Stimulated activated CD8-positive, alpha-beta memory T cell treated with anti-CD3 and anti-CD28 coated beads, Interleukin-4, amount 100 ng/mL, for 1 hour (primary cell): ENCODE data around the gene HEPHL1.
"Not testable (repeated sequence)": the region's sequence is repeated elsewhere in the genome, so short reads cannot be mapped to it uniquely, and the experiment has no call there.

Experiments
- DNase-seq, 2 donors: peaks; one replicate each; pipeline ENCODE4 v3.0.0-alpha.2; 2020; ENCODE audit warnings: low read depth in 2 of 2, low spot score in 1 of 2

HEPHL1 gene

GRCh38 chr11:94088906-94089305 lies 67.8 kb downstream of the HEPHL1 start:
- DNase-seq: no peak

GRCh38 chr11:94089341-94089740 lies 68.2 kb downstream of the HEPHL1 start:
- DNase-seq: no peak

GRCh38 chr11:94090401-94090800 lies 69.2 kb downstream of the HEPHL1 start:
- no peak for DNase-seq

- DNase-seq: no peak
Observed at GRCh38 chr11:94091091-94091490, 69.9 kb downstream of the HEPHL1 start.

GRCh38 chr11:94100253-94100652 lies 79.1 kb downstream of the HEPHL1 start:
- no peak for DNase-seq

- no peak for DNase-seq
Observed at GRCh38 chr11:94103471-94103870, 82.3 kb downstream of the HEPHL1 start.

- DNase-seq: no peak
Observed at GRCh38 chr11:94104734-94105133, 83.6 kb downstream of the HEPHL1 start.

GRCh38 chr11:94106716-94107115 lies 85.6 kb downstream of the HEPHL1 start:
- no peak for DNase-seq

GRCh38 chr11:94107363-94107762 lies 86.2 kb downstream of the HEPHL1 start:
- DNase-seq: no peak

GRCh38 chr11:94111241-94111640 lies 90.1 kb downstream of the HEPHL1 start:
- no peak for DNase-seq

- no peak for DNase-seq
Observed at GRCh38 chr11:94111660-94112059, 90.5 kb downstream of the HEPHL1 start.

- no peak for DNase-seq
Observed at GRCh38 chr11:94112206-94112953, 91.2 kb downstream of the HEPHL1 start.

GRCh38 chr11:94117197-94117574 lies 96.0 kb downstream of the HEPHL1 start:
- no peak for DNase-seq

GRCh38 chr11:94117871-94118270 lies 96.7 kb downstream of the HEPHL1 start:
- DNase-seq: no peak

- DNase-seq: not testable (repeated sequence)
Observed at GRCh38 chr11:94119676-94120075, 98.5 kb downstream of the HEPHL1 start.

GRCh38 chr11:94120516-94120915 lies 99.4 kb downstream of the HEPHL1 start:
- DNase-seq: not testable (repeated sequence)

GRCh38 chr11:94120946-94121345 lies 99.8 kb downstream of the HEPHL1 start:
- no peak for DNase-seq

- no peak for DNase-seq
Observed at GRCh38 chr11:94125407-94126115, 104.4 kb downstream of the HEPHL1 start.

GRCh38 chr11:94127638-94128037 lies 106.5 kb downstream of the HEPHL1 start:
- DNase-seq: no peak

- DNase-seq: no peak
Observed at GRCh38 chr11:94128291-94128745, 107.2 kb downstream of the HEPHL1 start.

GRCh38 chr11:94128746-94129511 lies 107.8 kb downstream of the HEPHL1 start, which contains the start of gene PANX1:
Gene PANX1 (plus strand): TSS chr11:94128841. CDS start chr11:94129313, 472 bp downstream.
- peak; percentile 44 to 50 for DNase-seq
